Measurements from ENCODE around the gene DNAJB6.

GRCh38 chr7:157463245-157463644 lies 126.4 kb downstream of the DNAJB6 start:
- no peak for TF ChIP-seq CTCF (IDR thresholded peaks at IDR 0.05)
- no peak for TF ChIP-seq EP300 (IDR thresholded peaks at IDR 0.05)
- TF ChIP-seq POLR2AphosphoS5 (IDR thresholded peaks at IDR 0.05), result no peak
